Lung (tissue), 12 donors: Measurements from ENCODE around the gene TRPM2. TPM values are rescaled to one million over a fixed set of nuclear protein-coding genes. Genes with fewer than 3 reads are reported as not detected.
"Not testable (repeated sequence)": the region's sequence is repeated elsewhere in the genome, so short reads cannot be mapped to it uniquely, and the experiment has no call there.

Source experiments
- ATAC-seq: fragments of 200-7000 bp; cut with Tn5 transposase; one replicate; pipeline ENCODE4 v1.9.1; 2020; ENCODE audit warnings: moderate number of reproducible peaks; ENCODE audit not compliant: insufficient read depth, low FRiP score
- DNase-seq, 3 donors: peaks; one replicate each; pipeline ENCODE4 v3.0.0-alpha.2; 2013 to 2017
- H3K27ac ChIP-seq, 2 donors: one replicate each; pipeline ENCODE4 v1.5.1; 2013; ENCODE audit warnings: mild to moderate bottlenecking in 2 of 2, moderate library complexity in 2 of 2, control low read depth in 1 of 2, inconsistent platforms in 1 of 2, low read depth in 1 of 2, low read length in 1 of 2
- H3K27me3 ChIP-seq, 3 donors: one replicate each; pipeline ENCODE4 v1.5.1; 2013; ENCODE audit warnings: low read length in 2 of 3; ENCODE audit not compliant: control insufficient read depth in 3 of 3, insufficient read depth in 3 of 3
- H3K36me3 ChIP-seq, 4 donors: one replicate each; pipeline ENCODE4 v1.5.1; 2013; ENCODE audit warnings: low read length in 4 of 4, mild to moderate bottlenecking in 1 of 4, moderate library complexity in 1 of 4; ENCODE audit not compliant: control insufficient read depth in 4 of 4, insufficient read depth in 4 of 4
- H3K4me1 ChIP-seq, 5 donors: one replicate each; pipeline ENCODE4 v1.5.1; 2013; ENCODE audit warnings: low read length in 5 of 5, mild to moderate bottlenecking in 2 of 5, moderate library complexity in 1 of 5; ENCODE audit not compliant: control insufficient read depth in 5 of 5, insufficient read depth in 5 of 5
- H3K4me3 ChIP-seq: one replicate; pipeline ENCODE4 v1.5.1; 2013; ENCODE audit warnings: mild to moderate bottlenecking, control low read depth, moderate library complexity
- H3K9ac ChIP-seq, 2 donors: one replicate each; pipeline ENCODE4 v1.5.1; 2013; ENCODE audit warnings: low read length in 2 of 2, control low read depth in 1 of 2; ENCODE audit not compliant: insufficient read depth in 1 of 2
- H3K9me3 ChIP-seq, 4 donors: one replicate each; pipeline ENCODE4 v1.5.1; 2013; ENCODE audit warnings: low read length in 3 of 4, mild to moderate bottlenecking in 1 of 4, moderate library complexity in 1 of 4; ENCODE audit not compliant: control insufficient read depth in 4 of 4, insufficient read depth in 3 of 4
- CTCF ChIP-seq: IDR thresholded peaks from 2 replicates; pipeline ENCODE4 v1.5.1; 2012; ENCODE audit warnings: mild to moderate bottlenecking; ENCODE audit errors: control extremely low read depth, extremely low read depth
- WGBS, 2 donors: extraction: QIAGEN DNeasy Blood & Tissue Kit; methylation state at CpG; one replicate each; pipeline ENCODE4 v1.1.7; 2013; 5-methylcytosine and 5-hydroxymethylcytosine counted together
- polyA plus RNA-seq, 2 donors: library from polyadenylated mRNA; stranded (reverse); fragments of 200-250 nt; gene quantifications; one replicate each; pipeline ENCODE4 v1.2.1, GENCODE V29; 2013
- total RNA-seq, 2 donors: library from RNA; depleted of rRNA in 1 of 2; stranded (reverse); fragments of >200 nt in 1 of 2; gene quantifications; one replicate each; pipeline ENCODE4 v1.2.1, GENCODE V29; 2014 to 2021
- donor health status: control.
- donor health status: control.
- donor health status: Bipolar disorder and iron deficiency.
- donor health status: healthy.
- donor health status: DM: yes; HTN: yes; CAD: no.

Gene TRPM2
- total and polyA plus RNA-seq, 4 donors: 5.9 to 26.2 (median 10.3) TPM

DNA sequence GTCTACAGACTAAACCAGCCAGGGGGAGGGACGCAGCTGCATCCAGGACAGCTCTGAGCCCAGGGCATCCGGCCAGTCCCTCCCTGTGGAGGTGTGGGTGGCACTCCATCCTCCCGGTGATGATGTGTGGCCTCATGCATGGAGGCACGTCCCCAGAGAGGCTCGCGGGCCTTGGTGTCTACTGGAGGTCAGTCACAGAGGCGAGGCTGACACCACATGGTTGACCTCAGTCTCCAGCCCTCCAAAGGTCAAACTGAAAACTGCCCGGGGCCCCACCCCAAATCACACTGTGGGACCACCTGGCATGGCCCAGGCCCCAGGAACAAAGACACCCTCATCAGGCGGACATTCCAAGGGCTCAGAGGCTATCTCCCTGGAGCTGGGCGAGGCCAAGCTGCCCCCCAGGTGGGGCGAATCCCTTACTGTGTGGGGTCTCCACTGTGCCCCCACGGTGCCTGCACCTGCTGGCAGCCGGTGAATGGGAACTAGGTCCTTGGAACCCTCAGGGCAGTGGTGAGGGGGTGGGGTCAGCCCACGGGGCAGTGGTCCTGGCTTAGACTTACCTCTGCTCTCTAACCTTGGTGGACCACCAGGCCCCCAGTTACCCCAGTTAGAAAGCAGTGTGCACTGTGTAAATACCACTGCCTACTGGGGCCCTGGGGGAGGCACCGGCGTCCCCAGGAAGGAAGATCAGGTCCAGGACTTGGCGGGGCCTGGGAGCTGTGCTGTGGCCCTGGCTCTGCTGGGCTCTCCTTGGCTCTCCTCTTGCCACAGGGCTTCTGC, 49.1 kb downstream of the TRPM2 start:
- 88 to 93% methylated on average over 17 of the region's 17 CpGs for WGBS, 2 donors
- DNase-seq (no peak), ATAC-seq (no peak)
- no peak for TF ChIP-seq CTCF
- Histone ChIP-seq H3K4me3 (no peak overlapping the region), H3K9me3 (peaks cover 0 to 5% (median 0%) of the 10 kb centered on the region in 4 donors), H3K4me1 (no peaks in the 10 kb centered on the region), H3K36me3 (no peaks in the 10 kb centered on the region), H3K9ac (no peak overlapping the region), H3K27me3 (no peaks in the 10 kb centered on the region), H3K27ac (no peak overlapping the region)

DNA sequence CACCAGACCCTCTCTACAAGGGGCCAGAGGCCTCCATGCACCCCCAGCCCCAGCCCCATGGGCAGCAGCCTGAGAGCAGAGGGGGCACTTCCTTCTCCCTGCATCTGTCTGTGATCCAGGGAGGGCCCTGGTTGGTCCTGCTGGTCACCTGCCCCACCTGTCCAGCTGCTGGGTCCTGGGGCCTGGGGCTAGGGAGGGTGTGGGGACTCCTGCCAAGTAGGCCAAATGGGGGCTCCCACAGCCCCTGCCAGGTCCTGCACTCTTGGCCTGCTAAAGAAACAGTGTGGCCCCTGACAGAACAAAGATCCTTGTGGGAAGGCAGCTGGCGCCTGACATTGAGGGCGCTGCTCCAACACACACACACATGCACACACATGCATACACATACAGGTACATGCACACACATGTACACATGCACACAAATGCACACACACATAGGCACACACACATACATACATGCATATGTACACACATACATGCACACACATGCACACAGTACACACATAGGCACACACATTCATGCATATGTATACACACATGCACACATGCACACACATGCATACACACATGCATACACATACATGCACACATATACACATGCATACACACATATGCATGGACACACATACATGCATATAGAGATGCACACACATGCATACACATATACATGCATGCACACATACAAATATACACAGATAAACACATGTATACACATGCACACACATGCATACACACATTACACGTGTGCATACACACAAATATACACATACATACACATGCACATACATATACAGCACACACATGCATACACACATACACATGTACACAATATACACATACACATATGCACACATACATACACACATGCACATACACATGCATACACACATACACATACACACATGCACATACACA, 49.9 kb downstream of the TRPM2 start:
- H3K4me3 ChIP-seq: no peak overlapping the region
- no peaks in the 10 kb centered on the region for H3K4me1 ChIP-seq
- ATAC-seq (no peak), DNase-seq (no peak)
- H3K27ac ChIP-seq: no peak overlapping the region
- H3K27me3 ChIP-seq: no peaks in the 10 kb centered on the region
- 86 to 96% methylated on average over 3 of the region's 3 CpGs for WGBS, 2 donors
- TF ChIP-seq CTCF: no peak
- H3K9ac ChIP-seq: no peak overlapping the region
- H3K36me3 ChIP-seq: no peaks in the 10 kb centered on the region
- H3K9me3 ChIP-seq: peaks cover 0 to 5% (median 0%) of the 10 kb centered on the region in 4 donors

DNA sequence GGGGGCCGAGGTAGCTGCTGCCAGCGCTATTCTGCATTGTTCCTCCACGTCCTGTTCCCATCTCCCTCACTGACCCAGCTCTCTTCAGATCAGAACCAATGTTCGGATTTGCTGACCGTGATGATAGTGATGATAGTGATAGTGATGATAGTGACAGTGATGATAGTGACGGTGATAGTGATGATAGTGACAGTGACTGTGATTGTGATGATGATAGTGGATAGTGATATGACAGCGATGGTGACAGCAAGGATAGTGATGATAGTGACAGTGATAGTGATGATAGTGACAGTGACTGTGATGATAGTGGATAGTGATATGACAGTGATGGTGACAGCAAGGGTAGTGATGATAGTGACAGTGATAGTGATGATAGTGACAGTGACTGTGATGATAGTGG, 51.1 kb downstream of the TRPM2 start:
- H3K27ac ChIP-seq, H3K4me3 ChIP-seq, DNase-seq, H3K27me3 ChIP-seq, H3K9ac ChIP-seq, H3K9me3 ChIP-seq, H3K36me3 ChIP-seq, ATAC-seq, H3K4me1 ChIP-seq: not testable (repeated sequence)
- WGBS, 2 donors: 86 to 87% methylated on average over 7 of the region's 7 CpGs
